Body of pancreas (tissue), 4 donors: ENCODE measurements around the gene DHDH. TPM values are rescaled to one million over a fixed set of nuclear protein-coding genes. Genes with fewer than 3 reads are reported as not detected.
"Not testable (repeated sequence)": the region's sequence is repeated elsewhere in the genome, so short reads cannot be mapped to it uniquely, and the experiment has no call there.

Experiments
- ATAC-seq: fragments of 150-250 bp; one replicate; pipeline ENCODE4 v1.9.1; 2016
- DNase-seq, 4 donors: peaks; one replicate each; pipeline ENCODE4 v3.0.0-alpha.2; 2019
- H3K27ac ChIP-seq, 4 donors: fragments of 200-600 bp; sonication (generic); 1 replicate in 3 of 4; 2 replicates in 1 of 4; pipeline versions ENCODE4 v1.5.1 to v1.6.1; 2016 to 2019; ENCODE audit warnings: mild to moderate bottlenecking in 1 of 4, mixed read lengths in 1 of 4, moderate library complexity in 1 of 4
- H3K27me3 ChIP-seq, 2 donors: fragments of 200-600 bp; sonication (generic); one replicate each; pipeline ENCODE4 v1.6.0; 2016; ENCODE audit warnings: mild to moderate bottlenecking in 1 of 2
- H3K36me3 ChIP-seq, 2 donors: fragments of 200-600 bp; sonication (generic); replicated peaks in 1 of 2; 2 replicates each; pipeline ENCODE4 v1.5.1; 2016; ENCODE audit warnings: low read depth in 2 of 2; ENCODE audit not compliant: insufficient read depth in 1 of 2
- H3K4me1 ChIP-seq: fragments of 200-600 bp; sonication (generic); one replicate; pipeline ENCODE4 v1.6.0; 2016
- H3K4me3 ChIP-seq, 2 donors: fragments of 200-600 bp; sonication (generic); 1 replicate in 1 of 2; 2 replicates in 1 of 2; pipeline ENCODE4 v1.5.1; 2016 to 2019
- H3K9me3 ChIP-seq, 3 donors: fragments of 200-600 bp; sonication (generic); 1 replicate in 2 of 3; 2 replicates in 1 of 3; pipeline ENCODE4 v1.5.1; 2016
- POLR2A ChIP-seq, 3 donors: fragments of 450-650 bp; IDR thresholded peaks; one replicate each; pipeline ENCODE4 v1.6.1; 2016; ENCODE audit warnings: antibody characterized with exemption in 3 of 3, mild to moderate bottlenecking in 2 of 3
- whole genome bisulfite sequencing, 2 donors: methylation state at CpG; one replicate each; pipeline ENCODE4 v1.1.5; 2017; 5-methylcytosine and 5-hydroxymethylcytosine counted together
- intact Hi-C: fragments of 100-400 bp; cut with DNase I; formaldehyde crosslinking; loops from one replicate; pipeline ENCODE4 v1.15.1; 2023
- total RNA-seq, 2 donors: library from RNA; depleted of rRNA; stranded (reverse); fragments of >200 nt; gene quantifications; one replicate each; pipeline ENCODE4 v1.1.0, GENCODE V29; 2016
- TF ChIP-seq, protein P1 (sequence below), 7 experiments: fragments of 450-650 bp in 4 of 7; fragments of 200-600 bp in 3 of 7; sonication (generic) in 3 of 7; IDR thresholded peaks; one replicate each; pipeline ENCODE4 v1.5.1; 2016 to 2019; ENCODE audit warnings: antibody characterized with exemption in 7 of 7

DHDH gene
- total RNA-seq, 2 donors from 2014 or later, result not detected

GRCh38 chr19:48915757-48916156 lies 17.7 kb upstream of the DHDH start:
- Histone ChIP-seq H3K27ac (no peak overlapping the region), H3K4me1 (no peaks in the 10 kb centered on the region), H3K9me3 (no peaks in the 10 kb centered on the region), H3K27me3 (no peaks in the 10 kb centered on the region), H3K4me3 (no peak overlapping the region), H3K36me3 (peaks cover 13 to 23% of the 10 kb centered on the region in 2 donors)
- intact Hi-C loops, result no loop called here
- ATAC-seq (no peak), DNase-seq (no peak)
- TF ChIP-seq POLR2A (IDR thresholded peaks at IDR 0.05), result no peak
- TF ChIP-seq, protein P1, sequence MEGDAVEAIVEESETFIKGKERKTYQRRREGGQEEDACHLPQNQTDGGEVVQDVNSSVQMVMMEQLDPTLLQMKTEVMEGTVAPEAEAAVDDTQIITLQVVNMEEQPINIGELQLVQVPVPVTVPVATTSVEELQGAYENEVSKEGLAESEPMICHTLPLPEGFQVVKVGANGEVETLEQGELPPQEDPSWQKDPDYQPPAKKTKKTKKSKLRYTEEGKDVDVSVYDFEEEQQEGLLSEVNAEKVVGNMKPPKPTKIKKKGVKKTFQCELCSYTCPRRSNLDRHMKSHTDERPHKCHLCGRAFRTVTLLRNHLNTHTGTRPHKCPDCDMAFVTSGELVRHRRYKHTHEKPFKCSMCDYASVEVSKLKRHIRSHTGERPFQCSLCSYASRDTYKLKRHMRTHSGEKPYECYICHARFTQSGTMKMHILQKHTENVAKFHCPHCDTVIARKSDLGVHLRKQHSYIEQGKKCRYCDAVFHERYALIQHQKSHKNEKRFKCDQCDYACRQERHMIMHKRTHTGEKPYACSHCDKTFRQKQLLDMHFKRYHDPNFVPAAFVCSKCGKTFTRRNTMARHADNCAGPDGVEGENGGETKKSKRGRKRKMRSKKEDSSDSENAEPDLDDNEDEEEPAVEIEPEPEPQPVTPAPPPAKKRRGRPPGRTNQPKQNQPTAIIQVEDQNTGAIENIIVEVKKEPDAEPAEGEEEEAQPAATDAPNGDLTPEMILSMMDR (IDR thresholded peaks at IDR 0.05), result no peak
- 82 to 90% methylated on average over 8 of the region's 8 CpGs for WGBS, 2 donors

GRCh38 chr19:48918071-48918470 lies 15.4 kb upstream of the DHDH start:
- Histone ChIP-seq H3K9me3 (no peaks in the 10 kb centered on the region), H3K27me3 (no peaks in the 10 kb centered on the region), H3K27ac (no peak overlapping the region), H3K4me3 (no peak overlapping the region), H3K4me1 (no peaks in the 10 kb centered on the region), H3K36me3 (peaks cover 16 to 22% of the 10 kb centered on the region in 2 donors)
- TF ChIP-seq, protein P1 (IDR thresholded peaks at IDR 0.05), result no peak
- TF ChIP-seq POLR2A (IDR thresholded peaks at IDR 0.05), result no peak
- DNase-seq (no peak), ATAC-seq (no peak)
- whole genome bisulfite sequencing, 2 donors, result 77 to 97% methylated on average over 5 to 6 of the region's 6 CpGs
- intact Hi-C loops, result no loop called here

DNA sequence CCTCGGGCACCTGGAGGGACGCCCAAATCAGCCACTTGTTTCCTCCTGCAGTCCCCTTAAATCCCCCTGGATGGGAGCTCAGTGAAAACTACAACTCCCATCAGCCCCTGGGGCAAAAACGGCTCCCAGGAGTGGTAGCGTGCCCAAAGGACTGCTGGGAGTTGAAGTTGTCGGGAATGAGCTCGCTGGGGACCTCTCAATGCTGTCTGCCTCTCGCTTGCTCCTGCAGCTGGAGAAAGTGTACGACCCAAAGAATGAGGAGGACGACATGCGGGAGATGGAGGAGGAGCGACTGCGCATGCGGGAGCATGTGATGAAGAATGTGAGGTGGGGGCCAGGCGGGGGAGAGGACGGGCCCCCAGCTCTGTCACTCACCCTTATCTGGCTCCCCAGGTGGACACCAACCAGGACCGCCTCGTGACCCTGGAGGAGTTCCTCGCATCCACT lies 14.7 kb upstream of the DHDH start:
- TF ChIP-seq, protein P1 (IDR thresholded peaks at IDR 0.05), result no peak
- no peak for TF ChIP-seq POLR2A (IDR thresholded peaks at IDR 0.05)

DNA sequence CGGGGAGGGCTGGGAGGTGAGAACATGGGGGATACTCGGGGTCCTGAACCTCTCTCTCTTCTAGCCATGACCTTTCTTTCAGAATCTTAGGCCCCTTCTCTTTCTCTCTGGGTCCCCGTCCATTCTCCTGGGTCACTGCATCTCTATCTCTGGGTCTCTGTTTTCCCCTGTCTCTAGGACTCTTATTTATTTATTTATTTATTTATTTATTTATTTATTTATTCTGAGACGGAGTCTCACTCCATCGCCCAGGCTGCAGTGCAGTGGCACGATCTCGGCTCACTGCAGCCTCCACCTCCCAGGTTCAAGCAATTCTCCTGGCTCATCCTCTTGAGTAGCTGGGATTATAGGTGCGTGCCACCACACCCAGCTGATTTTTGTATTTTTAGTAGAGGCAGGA lies 14.2 kb upstream of the DHDH start:
- H3K4me3 ChIP-seq, intact Hi-C loops, ATAC-seq, H3K27ac ChIP-seq, DNase-seq, H3K9me3 ChIP-seq, H3K27me3 ChIP-seq, H3K4me1 ChIP-seq: not testable (repeated sequence)
- 91 to 93% methylated on average over 8 of the region's 8 CpGs for WGBS, 2 donors
- H3K36me3 ChIP-seq, result peaks cover 11 to 16% of the 10 kb centered on the region in 2 donors

More for the DNA sequence above, 14.7 kb upstream of the DHDH start:
- ATAC-seq, result no peak
- Histone ChIP-seq H3K4me3 (no peak overlapping the region), H3K27ac (no peak overlapping the region), H3K4me1 (no peaks in the 10 kb centered on the region), H3K9me3 (no peaks in the 10 kb centered on the region), H3K27me3 (no peaks in the 10 kb centered on the region), H3K36me3 (peaks cover 16 to 18% of the 10 kb centered on the region in 2 donors)
- WGBS, 2 donors, result 92 to 93% methylated on average over 16 to 18 of the region's 18 CpGs
- no peak for DNase-seq
- intact Hi-C loops, result no loop called here

DNA sequence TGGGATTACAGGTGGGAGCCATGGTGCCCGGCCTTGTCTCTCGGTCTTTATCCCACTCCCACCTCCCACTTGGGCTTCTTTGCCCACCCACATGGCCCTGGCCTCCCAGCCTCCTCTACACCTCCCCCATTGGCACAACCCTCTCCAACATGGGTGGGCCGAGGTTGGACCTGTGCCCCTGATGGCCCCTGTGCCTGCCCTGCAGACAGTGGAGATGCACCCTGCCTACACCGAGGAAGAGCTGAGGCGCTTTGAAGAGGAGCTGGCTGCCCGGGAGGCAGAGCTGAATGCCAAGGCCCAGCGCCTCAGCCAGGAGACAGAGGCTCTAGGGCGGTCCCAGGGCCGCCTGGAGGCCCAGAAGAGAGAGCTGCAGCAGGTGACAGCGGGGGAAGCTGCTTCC lies 12.6 kb upstream of the DHDH start:
- H3K4me1 ChIP-seq, result no peaks in the 10 kb centered on the region
- TF ChIP-seq POLR2A (IDR thresholded peaks at IDR 0.05), result no peak
- TF ChIP-seq, protein P1 (IDR thresholded peaks at IDR 0.05), result no peak
- DNase-seq (no peak), ATAC-seq (no peak)
- H3K4me3 ChIP-seq, result no peak overlapping the region
- H3K27ac ChIP-seq, result no peak overlapping the region
- intact Hi-C loops, result no loop called here
- WGBS, 2 donors, result 65 to 79% methylated on average over 4 to 8 of the region's 10 CpGs
- no peaks in the 10 kb centered on the region for H3K27me3 ChIP-seq
- peaks cover 3 to 10% of the 10 kb centered on the region in 2 donors for H3K36me3 ChIP-seq
- H3K9me3 ChIP-seq, result no peaks in the 10 kb centered on the region
